H1 (cell line): Measurements from ENCODE around the gene JMJD7.

Source experiments
- CTCF ChIP-seq, 3 experiments: IDR thresholded peaks; 1 replicate in 2 of 3; 2 replicates in 1 of 3; pipeline versions ENCODE4 v1.5.1 to v1.6.1; 2011; ENCODE audit warnings: low read length in 3 of 3, mild to moderate bottlenecking in 3 of 3, inconsistent platforms in 2 of 3, low read depth in 1 of 3, moderate library complexity in 1 of 3; ENCODE audit not compliant: insufficient read depth in 1 of 3; ENCODE audit errors: control extremely low read depth in 1 of 3
- MAX ChIP-seq: IDR thresholded peaks from 2 replicates; pipeline ENCODE4 v1.6.1; 2012; ENCODE audit warnings: inconsistent platforms
- POLR2A ChIP-seq, 2 experiments: IDR thresholded peaks; 1 replicate in 1 of 2; 2 replicates in 1 of 2; pipeline ENCODE4 v1.6.1; 2011; ENCODE audit warnings: low read depth in 2 of 2, low read length in 2 of 2, mild to moderate bottlenecking in 2 of 2; ENCODE audit errors: control extremely low read depth in 1 of 2
- RFX5 ChIP-seq: IDR thresholded peaks from 2 replicates; pipeline ENCODE4 v1.6.1; 2011; ENCODE audit warnings: low read depth, low read length, improper control_type of control experiment, borderline replicate concordance
- USF2 ChIP-seq: IDR thresholded peaks from 2 replicates; pipeline ENCODE4 v1.6.1; 2011; ENCODE audit warnings: low read length, improper control_type of control experiment

DNA sequence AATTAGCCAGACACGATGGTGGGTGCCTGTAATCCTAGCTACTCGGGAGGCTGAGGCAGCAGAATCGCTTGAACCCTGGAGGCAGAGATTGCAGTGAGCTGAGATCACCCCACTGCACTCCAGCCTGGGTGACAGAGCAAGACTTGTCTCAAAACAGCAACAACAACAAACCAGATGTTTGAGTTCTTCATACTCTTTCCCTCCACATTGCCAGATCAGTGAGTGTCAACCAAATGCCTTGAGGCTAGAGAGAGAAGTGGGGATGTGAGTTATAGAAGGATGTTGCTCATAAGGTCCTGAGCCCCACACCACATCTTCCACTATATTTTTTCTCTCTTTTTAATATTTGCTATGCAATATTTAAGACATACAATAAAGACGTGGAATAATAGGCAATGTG lies 33.8 kb upstream of the JMJD7 start:
- TF ChIP-seq USF2, result no peak
- TF ChIP-seq CTCF (IDR thresholded peaks at IDR 0.05; ENCODE audit: control extremely low read depth in 1 of 3, insufficient read depth in 1 of 3, low read depth in 1 of 3, low read length in 3 of 3), result no peak
- no peak for TF ChIP-seq MAX
- no peak for TF ChIP-seq RFX5
- no peak for TF ChIP-seq POLR2A (IDR thresholded peaks at IDR 0.05; ENCODE audit: control extremely low read depth in 1 of 2, low read depth in 2 of 2, low read length in 2 of 2)
